Endothelial cell of umbilical vein (primary cell): ENCODE measurements around the gene IFT27.

Experiments
- CTCF ChIP-seq, 2 donors: IDR thresholded peaks; 1 replicate in 1 of 2; 2 replicates in 1 of 2; pipeline ENCODE4 v1.5.1; 2011; ENCODE audit warnings: low read length in 2 of 2, mild to moderate bottlenecking in 2 of 2, moderate library complexity in 2 of 2, control low read depth in 1 of 2, inconsistent platforms in 1 of 2, low read depth in 1 of 2; ENCODE audit not compliant: insufficient read depth in 1 of 2; ENCODE audit errors: extremely low read depth in 1 of 2
- EZH2 ChIP-seq: IDR thresholded peaks from 2 replicates; pipeline ENCODE4 v1.6.1; 2012; ENCODE audit warnings: borderline replicate concordance, low read depth, mild to moderate bottlenecking, moderate library complexity, low read length, inconsistent platforms; ENCODE audit not compliant: severe bottlenecking
- POLR2AphosphoS5 ChIP-seq: IDR thresholded peaks from 2 replicates; pipeline ENCODE4 v1.6.1; 2012; ENCODE audit warnings: low read depth, mild to moderate bottlenecking, control low read depth, low read length, moderate library complexity; ENCODE audit not compliant: insufficient read depth

GRCh38 chr22:36803358-36803757, 27.4 kb upstream of the IFT27 start:
- TF ChIP-seq CTCF (IDR thresholded peaks at IDR 0.05; ENCODE audit: extremely low read depth in 1 of 2, insufficient read depth in 1 of 2, low read depth in 1 of 2, low read length in 2 of 2): no peak
- TF ChIP-seq POLR2AphosphoS5: no peak
- no peak for TF ChIP-seq EZH2
